ENCODE data around the gene AMMECR1.
"Not testable (repeated sequence)": the region's sequence is repeated elsewhere in the genome, so short reads cannot be mapped to it uniquely, and the experiment has no call there.

Gene AMMECR1

GRCh38 chrX:110338935-110339334, 21.1 kb upstream of the AMMECR1 start:
- no peak for DNase-seq (ENCODE audit: low read depth)
- no peak for TF ChIP-seq CTCF (IDR thresholded peaks at IDR 0.05; ENCODE audit: low read length, missing control alignments)
- H3K4me3 ChIP-seq (replicated peaks; ENCODE audit: low read depth, low read length): no peak overlapping the region

- not testable (repeated sequence) for H3K4me3 ChIP-seq (replicated peaks; ENCODE audit: low read depth, low read length); DNase-seq (ENCODE audit: low read depth)
These were observed 15.6 kb upstream of the AMMECR1 start for GRCh38 chrX:110333458-110333857.

GRCh38 chrX:110331444-110332030, 13.7 kb upstream of the AMMECR1 start:
- DNase-seq (ENCODE audit: low read depth): no peak
- no peak overlapping the region for H3K4me3 ChIP-seq (replicated peaks; ENCODE audit: low read depth, low read length)
- no peak for TF ChIP-seq CTCF (IDR thresholded peaks at IDR 0.05; ENCODE audit: low read length, missing control alignments)

GRCh38 chrX:110328613-110329012, 10.7 kb upstream of the AMMECR1 start:
- DNase-seq (ENCODE audit: low read depth); H3K4me3 ChIP-seq (replicated peaks; ENCODE audit: low read depth, low read length): not testable (repeated sequence)

- TF ChIP-seq CTCF (IDR thresholded peaks at IDR 0.05; ENCODE audit: low read length, missing control alignments): no peak
- H3K4me3 ChIP-seq (replicated peaks; ENCODE audit: low read depth, low read length): no peak overlapping the region
- DNase-seq (ENCODE audit: low read depth): no peak
These were observed 9.5 kb upstream of the AMMECR1 start for GRCh38 chrX:110327336-110327735.

GRCh38 chrX:110326712-110327111, 8.8 kb upstream of the AMMECR1 start:
- no peak for DNase-seq (ENCODE audit: low read depth)
- H3K4me3 ChIP-seq (replicated peaks; ENCODE audit: low read depth, low read length): no peak overlapping the region
- TF ChIP-seq CTCF (IDR thresholded peaks at IDR 0.05; ENCODE audit: low read length, missing control alignments): no peak

GRCh38 chrX:110322603-110323002, 4.7 kb upstream of the AMMECR1 start:
- H3K4me3 ChIP-seq (replicated peaks; ENCODE audit: low read depth, low read length): no peak overlapping the region
- DNase-seq (ENCODE audit: low read depth): no peak
- TF ChIP-seq CTCF (IDR thresholded peaks at IDR 0.05; ENCODE audit: low read length, missing control alignments): no peak

- no peak for TF ChIP-seq CTCF (IDR thresholded peaks at IDR 0.05; ENCODE audit: low read length, missing control alignments)
- no peak overlapping the region for H3K4me3 ChIP-seq (replicated peaks; ENCODE audit: low read depth, low read length)
- DNase-seq (ENCODE audit: low read depth): no peak
These were observed 3.8 kb upstream of the AMMECR1 start for GRCh38 chrX:110321670-110322069.

All from fibroblast of pulmonary artery (primary cell).